Activated CD4-positive, alpha-beta T cell treated with anti-CD3 and anti-CD28 coated beads, Interleukin-2, amount 50 U/mL, for 24 hours (primary cell): ENCODE data around the gene MAML2.
A peak's percentile ranks its signal among the peaks of the same experiment; 100 is the strongest.
"Not testable (repeated sequence)": the region's sequence is repeated elsewhere in the genome, so short reads cannot be mapped to it uniquely, and the experiment has no call there.

ENCODE experiments used
- DNase-seq, 2 donors: peaks; one replicate each; pipeline ENCODE4 v3.0.0-alpha.2; 2020; ENCODE audit warnings: low read depth in 1 of 2, low spot score in 1 of 2

The MAML2 gene

DNA sequence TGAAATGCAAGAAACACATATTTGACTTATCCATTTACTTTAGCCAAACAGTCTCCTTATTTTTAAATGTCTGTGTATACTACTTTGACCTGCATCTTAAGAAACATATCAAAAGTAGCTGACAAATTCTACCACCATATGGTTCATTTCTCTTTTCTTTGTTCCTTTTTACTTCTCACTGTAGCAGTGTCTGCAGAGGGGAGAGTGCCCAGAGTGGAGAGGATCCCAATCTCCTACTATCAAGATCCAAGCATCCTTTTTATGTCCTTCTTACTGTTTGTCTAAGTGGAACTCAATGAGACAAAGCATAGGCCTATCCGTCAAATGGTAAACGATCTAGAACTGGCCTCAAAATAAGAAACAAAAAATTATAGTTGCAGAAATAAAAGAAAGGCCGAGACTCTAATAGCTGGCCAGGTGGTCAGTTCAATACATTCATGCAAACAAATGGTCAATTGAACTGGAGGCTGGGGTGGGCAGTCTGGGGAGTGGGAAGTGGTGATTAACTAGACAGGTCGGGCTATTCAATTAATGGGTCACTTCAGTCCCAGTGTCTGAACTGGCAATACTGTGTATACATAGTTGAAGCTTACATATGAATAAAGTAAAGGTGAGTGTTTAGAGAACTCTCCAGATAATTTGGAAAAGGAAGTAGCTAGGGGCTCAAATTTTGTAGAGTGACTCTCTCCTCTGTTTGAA, 149.1 kb downstream of the MAML2 start:
- DNase-seq: no peak

DNA sequence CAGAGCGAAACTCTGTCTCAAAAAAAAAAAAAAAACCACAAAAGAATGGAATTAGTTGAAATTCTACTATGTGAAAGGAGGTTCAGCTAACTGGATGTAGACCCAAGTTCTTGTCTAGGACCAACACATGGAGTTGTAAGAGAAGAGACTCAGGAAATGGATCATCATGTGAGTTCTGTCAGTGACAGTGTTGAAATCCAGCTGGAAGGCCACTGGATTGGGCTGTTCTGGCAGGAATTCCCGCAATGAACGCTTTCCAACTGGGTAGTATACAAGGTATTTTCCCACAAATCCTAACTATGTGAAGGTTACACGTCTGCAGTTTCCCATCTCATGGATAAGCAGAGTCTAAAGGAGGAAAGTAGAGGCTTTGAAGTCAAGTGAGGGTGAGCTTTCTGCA, 151.2 kb downstream of the MAML2 start:
- no peak for DNase-seq

- no peak for DNase-seq
These were observed 153.6 kb downstream of the MAML2 start for GRCh38 chr11:96189351-96189750.

DNA sequence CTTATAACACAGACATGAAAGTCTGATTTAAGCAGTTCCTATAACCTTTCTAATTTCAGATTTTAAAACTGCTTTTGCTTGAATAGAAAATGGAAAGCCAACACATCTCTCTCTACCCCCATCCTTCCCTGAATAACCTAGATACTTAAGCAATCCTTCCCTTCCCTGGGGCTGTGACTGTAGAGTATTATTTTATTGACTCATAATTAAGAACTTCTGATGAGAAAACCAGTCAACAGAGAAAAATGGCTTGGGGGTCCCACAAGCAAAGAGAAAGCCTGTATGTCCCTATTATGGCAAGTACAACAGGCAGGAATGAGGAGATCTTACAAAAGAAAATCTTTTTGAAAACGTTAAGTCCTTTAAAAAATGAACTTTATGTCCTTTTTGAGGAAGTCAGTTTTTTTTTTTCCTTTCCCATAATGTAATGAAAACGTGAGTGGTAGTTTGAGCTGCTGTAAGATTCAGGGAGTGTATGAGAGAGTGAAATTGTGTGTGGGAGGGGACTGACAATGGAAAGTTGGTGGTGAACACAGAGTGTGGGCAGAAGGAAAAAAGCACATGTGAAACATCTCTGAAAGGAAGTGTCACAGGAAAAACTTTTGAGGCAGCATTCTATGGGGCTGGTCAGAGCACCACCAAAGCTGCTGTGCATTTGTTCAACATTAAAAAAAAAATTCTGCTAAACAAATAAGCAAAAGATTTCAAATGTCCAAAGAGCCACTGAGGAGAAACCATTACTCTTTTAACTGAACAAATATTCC, 154.6 kb downstream of the MAML2 start:
- peak in 1 of 2 donors; percentile 66 for DNase-seq

DNA sequence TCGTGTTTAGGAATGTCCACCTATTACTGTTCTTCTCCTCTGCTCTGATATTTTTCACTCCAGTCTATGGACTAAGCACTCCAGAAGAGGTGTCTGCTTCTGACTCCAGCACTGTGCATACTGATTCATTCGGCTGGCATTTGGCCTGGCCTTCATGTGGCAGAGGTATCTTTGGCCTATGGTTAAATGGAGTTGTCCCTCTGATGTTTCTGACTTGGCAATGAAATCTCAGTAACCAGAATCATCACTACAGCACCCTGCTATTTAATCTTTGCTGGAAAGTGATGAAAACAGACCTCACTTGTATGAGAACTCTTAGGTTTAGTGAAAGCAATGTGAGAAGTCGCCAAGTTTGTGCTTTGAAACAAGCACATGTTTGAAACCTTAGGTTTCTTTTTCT, 155.2 kb downstream of the MAML2 start:
- no peak for DNase-seq

GRCh38 chr11:96186806-96187205, 156.2 kb downstream of the MAML2 start:
- DNase-seq: no peak

- no peak for DNase-seq
These were observed 157.7 kb downstream of the MAML2 start for GRCh38 chr11:96185220-96185768.

DNA sequence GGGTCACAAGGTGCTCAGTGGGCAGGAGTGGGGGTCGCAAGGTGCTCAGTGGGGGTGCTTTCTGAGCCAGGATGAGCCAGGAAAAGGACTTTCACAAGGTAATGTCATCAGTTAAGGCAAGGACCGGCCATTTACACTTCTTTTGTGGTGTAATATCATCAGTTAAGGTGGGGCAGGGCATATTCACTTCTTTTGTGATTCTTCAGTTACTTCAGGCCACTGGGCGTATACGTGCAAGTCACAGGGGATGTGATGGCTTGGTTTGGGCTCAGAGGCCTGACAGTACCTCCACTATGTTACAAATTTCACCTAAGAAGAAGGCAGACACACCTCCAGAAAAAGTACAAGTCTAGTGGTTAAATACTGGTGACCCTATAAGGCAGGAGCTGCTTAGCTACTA, 162.1 kb downstream of the MAML2 start:
- not testable (repeated sequence) for DNase-seq

DNA sequence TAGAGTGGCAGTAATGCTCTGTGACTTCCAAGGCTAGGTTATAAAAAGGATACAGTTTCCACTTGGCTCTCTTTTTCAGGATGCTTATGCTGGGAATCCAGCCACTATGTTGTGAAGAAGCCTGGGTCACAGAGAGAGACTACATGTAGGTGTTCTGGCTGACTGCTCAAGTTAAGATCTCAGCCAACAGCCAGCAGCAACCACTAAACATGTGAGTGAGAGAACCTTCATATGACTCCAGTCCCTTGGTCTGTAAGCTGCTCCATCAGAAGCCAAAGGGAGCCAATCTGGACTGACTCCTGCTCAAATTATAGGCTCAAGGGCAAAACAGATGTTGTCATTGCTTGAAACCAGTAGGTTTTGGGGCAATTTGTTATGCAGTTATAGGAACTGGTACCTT, 162.7 kb downstream of the MAML2 start:
- DNase-seq: no peak

GRCh38 chr11:96179905-96180304, 163.1 kb downstream of the MAML2 start:
- no peak for DNase-seq

- DNase-seq: no peak
These were observed 164.1 kb downstream of the MAML2 start for GRCh38 chr11:96178887-96179279.

GRCh38 chr11:96178049-96178886, 164.7 kb downstream of the MAML2 start:
- DNase-seq: no peak

- no peak for DNase-seq
These were observed 165.8 kb downstream of the MAML2 start for GRCh38 chr11:96177146-96177545.

GRCh38 chr11:96173906-96174305, 169.1 kb downstream of the MAML2 start:
- DNase-seq: no peak

- no peak for DNase-seq
These were observed 169.6 kb downstream of the MAML2 start for GRCh38 chr11:96173422-96173821.

DNA sequence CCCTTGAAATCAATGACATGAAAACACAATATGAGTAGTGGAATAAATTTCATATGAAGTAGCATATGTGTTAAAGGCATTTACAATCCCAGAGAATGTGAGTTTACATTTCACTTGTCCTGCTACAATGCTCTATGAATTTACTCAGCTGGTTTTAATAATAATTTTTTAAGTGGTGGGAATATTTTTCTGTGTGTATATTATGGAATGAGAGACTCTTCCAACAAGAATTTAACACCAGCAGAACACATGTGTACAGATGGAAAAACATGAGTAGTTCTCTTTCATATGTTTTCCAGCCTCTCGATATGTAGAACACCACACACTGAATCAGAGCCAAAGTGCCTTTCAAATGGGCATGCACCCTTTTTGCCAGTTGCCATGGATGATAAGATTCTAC, 170.4 kb downstream of the MAML2 start:
- no peak for DNase-seq

GRCh38 chr11:96169250-96169649, 173.7 kb downstream of the MAML2 start:
- no peak for DNase-seq

- no peak for DNase-seq
These were observed 174.4 kb downstream of the MAML2 start for GRCh38 chr11:96168623-96169022.

DNA sequence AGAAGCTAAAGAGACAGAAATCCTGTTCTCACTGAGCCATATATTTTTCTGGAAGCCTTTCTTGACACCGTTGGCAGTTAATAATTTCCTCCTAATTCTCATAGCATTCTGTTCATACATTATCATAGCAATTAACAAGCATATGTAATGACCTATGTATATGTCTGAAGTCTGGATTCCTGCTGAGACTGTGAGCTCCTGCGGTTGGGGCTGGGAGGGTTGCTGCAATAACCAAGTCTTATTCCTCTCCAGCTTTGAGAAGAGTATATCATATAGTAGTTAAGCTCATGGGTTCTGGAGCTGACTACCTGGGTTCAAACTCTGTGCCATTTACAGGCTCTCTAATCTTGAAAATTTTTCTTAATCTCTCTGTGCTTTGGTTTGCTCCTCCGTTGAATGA, 175.2 kb downstream of the MAML2 start:
- no peak for DNase-seq

GRCh38 chr11:96167203-96167758, 175.7 kb downstream of the MAML2 start:
- DNase-seq: no peak

DNA sequence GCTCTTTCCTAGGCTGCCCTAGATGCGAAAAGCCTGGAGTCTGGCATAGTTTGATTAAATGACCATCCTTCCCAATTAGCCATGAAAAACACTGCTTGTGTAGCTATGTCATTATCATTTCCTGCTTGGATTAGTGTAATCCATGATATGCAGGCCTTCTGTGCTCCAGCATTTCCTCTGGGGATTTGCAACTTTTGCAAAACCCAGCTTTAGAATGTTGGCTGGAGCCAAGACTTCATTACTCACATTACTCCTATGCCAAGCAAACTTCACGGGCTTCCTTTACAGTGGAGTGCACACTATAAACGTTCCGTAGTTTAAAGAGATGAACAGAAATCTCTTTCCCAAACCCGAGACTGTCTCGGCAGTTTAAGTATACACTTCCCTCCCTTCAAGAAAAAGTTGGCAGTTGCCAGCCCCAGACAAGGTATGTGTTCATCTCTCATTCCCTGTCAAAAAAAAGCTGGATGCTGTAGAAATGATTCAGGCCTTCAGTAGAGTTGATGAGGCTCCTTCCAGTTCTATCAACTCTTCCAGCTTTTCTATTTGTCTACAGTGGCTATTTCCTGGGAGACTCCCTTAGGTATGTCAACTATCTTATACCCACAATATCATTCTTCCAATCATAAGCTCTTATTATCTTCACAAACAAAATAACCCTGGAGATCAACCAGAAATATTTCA, 180.0 kb downstream of the MAML2 start:
- DNase-seq: no peak
